IPS-NIHi7 (cell line): Measurements from ENCODE around the gene NT5DC3.
"Not testable (repeated sequence)": the region's sequence is repeated elsewhere in the genome, so short reads cannot be mapped to it uniquely, and the experiment has no call there.

Experiments used
- DNase-seq: peaks from one replicate; pipeline ENCODE4 v3.0.0; 2012; ENCODE audit warnings: mixed read lengths; ENCODE audit errors: extremely low spot score

The NT5DC3 gene

GRCh38 chr12:103855896-103856657 is 15.0 kb upstream of the NT5DC3 start:
- no peak for DNase-seq

- DNase-seq = no peak
These were observed 14.1 kb upstream of the NT5DC3 start for GRCh38 chr12:103855036-103855712.

- DNase-seq = no peak
These were observed 13.4 kb upstream of the NT5DC3 start for GRCh38 chr12:103854372-103854973.

- no peak for DNase-seq
These were observed 11.5 kb upstream of the NT5DC3 start for GRCh38 chr12:103852498-103852997.

GRCh38 chr12:103851127-103851526 is 10.1 kb upstream of the NT5DC3 start:
- DNase-seq = no peak

GRCh38 chr12:103850429-103850828 is 9.4 kb upstream of the NT5DC3 start:
- DNase-seq = no peak

GRCh38 chr12:103848917-103849491 is 8.0 kb upstream of the NT5DC3 start:
- no peak for DNase-seq

- DNase-seq = no peak
These were observed 7.1 kb upstream of the NT5DC3 start for GRCh38 chr12:103848143-103848542.

- DNase-seq = no peak
These were observed 5.4 kb upstream of the NT5DC3 start for GRCh38 chr12:103846415-103846814.

GRCh38 chr12:103844305-103844704 is 3.3 kb upstream of the NT5DC3 start:
- no peak for DNase-seq

GRCh38 chr12:103841690-103842584 is 903 bp upstream of the NT5DC3 start:
- peak; percentile 77 for DNase-seq

- DNase-seq = no peak
These were observed 565 bp downstream of the NT5DC3 start for GRCh38 chr12:103840462-103840875.

- no peak for DNase-seq
These were observed 1.2 kb downstream of the NT5DC3 start for GRCh38 chr12:103839609-103840461.

- no peak for DNase-seq
These were observed 1.9 kb downstream of the NT5DC3 start for GRCh38 chr12:103839103-103839502.

GRCh38 chr12:103838254-103838914 is 2.6 kb downstream of the NT5DC3 start:
- DNase-seq = no peak

GRCh38 chr12:103836345-103836744 is 4.7 kb downstream of the NT5DC3 start:
- no peak for DNase-seq

GRCh38 chr12:103835747-103836335 is 5.2 kb downstream of the NT5DC3 start:
- DNase-seq = not testable (repeated sequence)

GRCh38 chr12:103834942-103835341 is 6.1 kb downstream of the NT5DC3 start:
- DNase-seq = no peak

- peak; percentile 56 for DNase-seq
These were observed 7.1 kb downstream of the NT5DC3 start for GRCh38 chr12:103833891-103834290.
